K562 (cell line): ENCODE measurements around the gene PAX5. TPM values are rescaled to one million over a fixed set of nuclear protein-coding genes. Genes with fewer than 3 reads are reported as not detected.

Source experiments
- ATAC-seq: fragments of 200-7000 bp; cut with Tn5 transposase; 3 replicates; pipeline ENCODE4 v1.9.1; 2020; ENCODE audit warnings: moderate library complexity
- BruUV-seq: library from RNA; stranded (reverse); fragments of 400-500 nt; replicated peaks from 2 replicates; lab custom pipeline; 2021; lab: Mats Ljungman, UMichigan
- CTCF ChIA-PET: fragments of 300-600 bp; formaldehyde crosslinking; extraction: SDS; loops from one replicate; lab custom pipeline; 2021; ENCODE audit warnings: low intra/inter-chr PET ratio; lab: Yijun Ruan, JAX
- POLR2A ChIA-PET: fragments of 300-600, 350-650 bp; sonication (Branson Sonifier 250); formaldehyde crosslinking; extraction: SDS; loops from one replicate; lab custom pipeline; 2021; ENCODE audit warnings: antibody characterized with exemption, inconsistent platforms; lab: Yijun Ruan, JAX
- DNase-seq, 4 experiments: peaks; one replicate each; pipeline versions ENCODE4 v3.0.0 to v3.0.0-alpha.2; 2011 to 2018; ENCODE audit warnings: low spot score in 3 of 4, mixed read lengths in 3 of 4; ENCODE audit errors: extremely low read depth in 1 of 4
- FAIRE-seq: peaks from 2 replicates; lab custom pipeline; 2011; peaks lifted over from hg19 to GRCh38; lab: Jason Lieb, UNC
- H2AFZ ChIP-seq: 2 replicates; pipeline ENCODE4 v1.6.0; 2011; ENCODE audit warnings: low read depth, low read length, control low read depth, inconsistent platforms
- H3K27ac ChIP-seq: fragments of 200-600 bp; 3 replicates; pipeline ENCODE4 v1.8.0; 2011; ENCODE audit warnings: low read depth, mild to moderate bottlenecking, control low read depth, inconsistent platforms, low read length, moderate library complexity, mixed read lengths; ENCODE audit errors: extremely low read depth
- H3K27me3 ChIP-seq, 2 experiments: fragments of 300-600 bp in 1 of 2; 2 replicates in 1 of 2; 3 replicates in 1 of 2; pipeline versions ENCODE4 v1.6.0 to v1.8.0; 2011; ENCODE audit warnings: inconsistent platforms in 2 of 2, low read length in 2 of 2, mild to moderate bottlenecking in 1 of 2, mixed read lengths in 1 of 2, moderate library complexity in 1 of 2; ENCODE audit not compliant: control insufficient read depth in 2 of 2, insufficient read depth in 2 of 2
- H3K36me3 ChIP-seq: fragments of 300-600 bp; 3 replicates; pipeline ENCODE4 v1.8.0; 2011; ENCODE audit warnings: mild to moderate bottlenecking, low read length, inconsistent platforms; ENCODE audit not compliant: control insufficient read depth, insufficient read depth
- H3K4me1 ChIP-seq, 2 experiments: fragments of 200-600 bp in 1 of 2; replicated peaks in 1 of 2; 2 replicates in 1 of 2; 3 replicates in 1 of 2; pipeline versions ENCODE4 v1.5.1 to v1.8.0; 2011; ENCODE audit warnings: inconsistent platforms in 2 of 2, low read length in 2 of 2, mild to moderate bottlenecking in 1 of 2, mixed read lengths in 1 of 2, moderate library complexity in 1 of 2; ENCODE audit not compliant: control insufficient read depth in 2 of 2, insufficient read depth in 2 of 2
- H3K4me2 ChIP-seq: 2 replicates; pipeline ENCODE4 v1.6.1; 2011; ENCODE audit warnings: low read length, control low read depth, inconsistent platforms, mixed read lengths; ENCODE audit not compliant: insufficient read depth
- H3K4me3 ChIP-seq: fragments of 200-600 bp; sonication (generic), shearing (Covaris generic); 2 replicates; pipeline ENCODE4 v1.5.1; 2016; ENCODE audit warnings: control low read depth, inconsistent platforms
- H3K79me2 ChIP-seq: fragments of 200-600 bp; 3 replicates; pipeline ENCODE4 v1.8.0; 2011; ENCODE audit warnings: low read length, inconsistent platforms; ENCODE audit not compliant: control insufficient read depth, insufficient read depth
- H3K9ac ChIP-seq, 2 experiments: 2 replicates each; pipeline versions ENCODE4 v1.6.0 to v1.6.1; 2011; ENCODE audit warnings: low read depth in 2 of 2, low read length in 2 of 2, control low read depth in 1 of 2, inconsistent platforms in 1 of 2, mild to moderate bottlenecking in 1 of 2, mixed read lengths in 1 of 2; ENCODE audit not compliant: insufficient read depth in 1 of 2
- H3K9me1 ChIP-seq: one replicate; pipeline ENCODE4 v1.6.0; 2011; ENCODE audit warnings: inconsistent platforms, mild to moderate bottlenecking, low read length, moderate library complexity; ENCODE audit not compliant: control insufficient read depth, insufficient read depth
- H3K9me3 ChIP-seq: replicated peaks from 2 replicates; pipeline ENCODE4 v1.5.1; 2011; ENCODE audit warnings: low read depth, low read length, inconsistent platforms; ENCODE audit not compliant: control insufficient read depth, insufficient read depth
- H4K20me1 ChIP-seq: replicated peaks from 2 replicates; pipeline ENCODE4 v1.6.1; 2011; ENCODE audit warnings: low read length, inconsistent platforms, mixed read lengths; ENCODE audit not compliant: control insufficient read depth, insufficient read depth
- AFF4 ChIP-seq: sonication (generic); formaldehyde crosslinking; IDR thresholded peaks from 2 replicates; pipeline ENCODE4 v1.8.0; 2023; ENCODE audit warnings: mild to moderate bottlenecking, missing genetic modification reagents
- ATF1 ChIP-seq, 2 experiments: fragments of 450-650 bp in 1 of 2; IDR thresholded peaks; 2 replicates each; pipeline ENCODE4 v1.6.1; 2016; ENCODE audit warnings: missing compliant biosample characterization in 1 of 2, missing genetic modification characterization in 1 of 2
- CBFA2T2 ChIP-seq: fragments of 450-650 bp; conservative IDR thresholded peaks from 2 replicates; pipeline ENCODE4 v1.6.1; 2017; ENCODE audit warnings: mild to moderate bottlenecking
- CCNT2 ChIP-seq: IDR thresholded peaks from 2 replicates; pipeline ENCODE4 v1.6.1; 2011; ENCODE audit warnings: borderline replicate concordance, low read depth, mild to moderate bottlenecking, moderate library complexity, mixed read lengths, low read length; ENCODE audit not compliant: insufficient read length; ENCODE audit errors: extremely low read depth
- DDX20 ChIP-seq: fragments of 450-650 bp; IDR thresholded peaks from 2 replicates; pipeline ENCODE4 v1.6.1; 2016; ENCODE audit warnings: missing genetic modification characterization, low read depth, mild to moderate bottlenecking, missing compliant biosample characterization, moderate library complexity
- EZH2 ChIP-seq: IDR thresholded peaks from 2 replicates; pipeline ENCODE4 v1.6.1; 2012; ENCODE audit warnings: low read depth, mild to moderate bottlenecking, inconsistent platforms, low read length, borderline replicate concordance
- KDM5B ChIP-seq: fragments of 200-600 bp; sonication (generic); IDR thresholded peaks from 2 replicates; pipeline ENCODE4 v1.6.1; 2012; ENCODE audit warnings: low read depth, mild to moderate bottlenecking, moderate library complexity, low read length, control low read depth, inconsistent platforms; ENCODE audit not compliant: insufficient replicate concordance
- MBD1 ChIP-seq: fragments of 250-450 bp; sonication (Bioruptor Pico); IDR thresholded peaks from 2 replicates; pipeline ENCODE4 v1.8.0; 2022; ENCODE audit warnings: inconsistent platforms
- ZBTB8A ChIP-seq: fragments of 450-650 bp; IDR thresholded peaks from 2 replicates; pipeline ENCODE4 v1.6.1; 2018; ENCODE audit warnings: mild to moderate bottlenecking, moderate library complexity; ENCODE audit not compliant: partially characterized antibody
- ZNF282 ChIP-seq: sonication (generic); formaldehyde crosslinking; IDR thresholded peaks from 2 replicates; pipeline ENCODE4 v1.8.1; 2023; ENCODE audit warnings: missing genetic modification reagents
- ZNF699 ChIP-seq: fragments of 250-450 bp; sonication (Bioruptor Pico); IDR thresholded peaks from 2 replicates; pipeline ENCODE4 v1.8.0; 2021; ENCODE audit warnings: mild to moderate bottlenecking, moderate library complexity; ENCODE audit not compliant: insufficient replicate concordance
- ZNF707 ChIP-seq: fragments of 250-450 bp; sonication (Bioruptor Pico); conservative IDR thresholded peaks from 2 replicates; pipeline ENCODE4 v1.8.0; 2022; ENCODE audit warnings: inconsistent platforms, mild to moderate bottlenecking, moderate library complexity
- WGBS: fragments of 100-300 bp; shearing (Covaris generic); methylation state at CpG from one replicate; pipeline ENCODE4 v1.1.6; 2016; ENCODE audit warnings: low coverage, mixed read lengths; ENCODE audit not compliant: insufficient coverage; ENCODE audit errors: missing lambda C conversion rate; 5-methylcytosine and 5-hydroxymethylcytosine counted together
- in situ Hi-C: fragments of 300-500 bp; cut with MboI; formaldehyde crosslinking; loops from 4 replicates; pipeline ENCODE4 v1.15.0; 2018; ENCODE audit warnings: inconsistent platforms, mixed read lengths
- intact Hi-C: fragments of 100-400 bp; cut with micrococcal nuclease; formaldehyde crosslinking; loops from 2 replicates; pipeline ENCODE4 v1.14.2; 2022
- polyA plus RNA-seq, 8 experiments: library from polyadenylated mRNA; depleted of rRNA in 4 of 8; stranded (reverse) in 5 of 8; unstranded in 3 of 8; fragments of >200 nt; fragmentation: Nextera tagmentation in 2 of 8; fragmentation: Illumina TruSeq in 1 of 8; extraction: Ambion mirVana in 2 of 8; extraction: Trizol in 1 of 8; gene quantifications; 2 replicates each; pipeline versions ENCODE4 v1.2.1 to v1.2.3, GENCODE V29; 2011 to 2014; ENCODE audit warnings: inconsistent platforms in 1 of 8, missing spikeins in 1 of 8
- total RNA-seq, 7 experiments: library from RNA; depleted of rRNA in 6 of 7; stranded (reverse); fragments of >200 nt in 6 of 7; fragmentation: Illumina TruSeq in 2 of 7; extraction: Trizol in 2 of 7; gene quantifications; 2 replicates each; pipeline versions ENCODE4 v1.2.1 to v1.2.3, GENCODE V29; 2011 to 2021; ENCODE audit warnings: low replicate concordance in 1 of 7

Gene PAX5
- total and polyA plus RNA-seq, 9 of the 15 experiments (the other 6 are each of a cell fraction or from before 2014, with no cell fraction given) = 0.03 to 0.09 TPM; not detected in 7

GRCh38 chr9:36940881-36941280 lies 93.2 kb downstream of the PAX5 start (continued):
- no peak for TF ChIP-seq ZNF699 (CRISPR knock-in tag)
- no peak for TF ChIP-seq ATF1 (CRISPR knock-in tag; IDR thresholded peaks at IDR 0.05)
- no peak for TF ChIP-seq ATF1 (tag; IDR thresholded peaks at IDR 0.05)

GRCh38 chr9:36940500-36940853 lies 93.6 kb downstream of the PAX5 start:
- no TSS peak for BruUV-seq
- CTCF ChIA-PET = no interaction called here
- Histone ChIP-seq H4K20me1 (no peaks in the 10 kb centered on the region), H3K9ac (no peak overlapping the region), H3K27me3 (peaks cover 0 to 34% of the 10 kb centered on the region in 2 experiments; a peak in 2 of 5 replicates), H3K27ac (no peak overlapping the region), H3K9me1 (no peaks in the 10 kb centered on the region), H3K9me3 (no peaks in the 10 kb centered on the region), H2AFZ (no peak overlapping the region), H3K79me2 (no peaks in the 10 kb centered on the region), H3K36me3 (no peaks in the 10 kb centered on the region), H3K4me3 (no peak overlapping the region), H3K4me1 (no peaks in the 10 kb centered on the region), H3K4me2 (no peak overlapping the region)
- no peak for FAIRE-seq
- intact Hi-C loops = no loop called here
- WGBS = 0% methylated on average over 6 of the region's 7 CpGs
- POLR2A ChIA-PET = no interaction called here
- no peak for ATAC-seq
- in situ Hi-C loops = no loop called here
- no peak for DNase-seq
- TF ChIP-seq AFF4 (no peak), ZBTB8A (no peak), ZNF282 (no peak), DDX20 (tag) (no peak), ZNF707 (CRISPR knock-in tag) (no peak), CCNT2 (no peak), MBD1 (CRISPR knock-in tag) (no peak), EZH2 (no peak), CBFA2T2 (no peak), KDM5B (no peak)
- TF ChIP-seq, all 486 proteins: peak for 0
